Activated CD8-positive, alpha-beta memory T cell treated with anti-CD3 and anti-CD28 coated beads for 1 hour (primary cell): ENCODE data around the gene MBTPS1.

Experiments
- DNase-seq, 2 donors: peaks; one replicate each; pipeline ENCODE4 v3.0.0-alpha.2; 2020; ENCODE audit warnings: low read depth in 1 of 2; ENCODE audit errors: extremely low read depth in 1 of 2

The MBTPS1 gene

DNA sequence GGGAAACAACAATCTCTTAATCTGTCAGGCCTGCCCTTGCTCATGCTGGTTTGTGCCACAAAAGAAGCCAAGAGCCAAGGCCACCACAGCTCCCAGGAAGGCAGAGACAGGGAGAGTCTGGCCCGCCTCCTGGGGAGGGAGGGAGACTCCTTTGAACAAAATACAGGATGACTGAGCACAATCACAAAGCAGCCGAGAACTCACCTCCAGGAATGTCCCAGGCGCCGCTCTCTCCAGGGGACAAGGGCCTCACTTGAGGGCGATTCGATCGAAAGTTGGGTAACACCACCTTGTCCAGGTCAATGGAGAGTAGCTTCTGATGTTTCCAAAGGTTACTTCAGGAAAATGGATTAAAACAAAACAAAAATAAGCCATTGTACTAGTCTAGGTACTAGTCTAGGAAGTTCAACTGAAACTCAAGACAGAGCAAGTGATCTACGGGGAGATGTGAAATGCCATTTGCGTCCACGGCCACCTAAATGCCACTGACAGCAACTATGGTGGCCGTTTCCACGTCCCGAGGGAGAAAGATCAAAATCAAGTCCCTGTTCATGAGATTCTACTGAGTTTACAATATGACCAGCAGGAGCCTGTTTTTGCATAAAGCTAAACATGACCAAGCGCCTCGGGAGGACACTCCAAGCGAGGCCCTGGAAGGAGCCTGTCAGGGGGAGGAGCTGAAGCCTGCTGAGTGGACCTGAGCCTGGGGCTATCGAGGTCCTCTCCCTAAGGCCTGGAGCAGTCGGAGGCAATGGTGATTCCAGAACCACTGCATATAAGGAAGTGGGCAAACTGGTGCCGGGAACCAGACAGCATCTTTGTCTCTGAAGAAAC, 60.7 kb downstream of the MBTPS1 start:
- no peak for DNase-seq

DNA sequence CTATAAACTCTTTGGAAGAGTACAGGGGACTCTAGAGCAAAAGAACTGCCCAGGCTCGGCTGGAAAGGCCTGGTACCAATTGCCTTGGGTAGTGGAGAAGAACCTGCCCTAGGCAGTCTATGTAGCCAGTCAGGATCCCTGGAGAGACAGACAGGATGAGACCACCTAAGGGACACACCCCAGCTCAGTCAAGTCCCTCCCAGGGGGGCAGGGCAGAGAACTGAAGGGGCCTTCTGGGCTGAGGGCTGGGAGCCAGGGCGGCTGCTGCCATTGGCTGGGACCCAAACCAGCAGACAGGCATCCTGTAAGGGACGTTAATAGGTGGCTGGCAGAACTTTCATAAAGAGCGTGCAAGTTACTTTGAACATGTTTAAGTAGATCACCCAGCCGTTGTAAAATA, 61.4 kb downstream of the MBTPS1 start:
- DNase-seq = no peak

GRCh38 chr16:84054916-84055315, 61.8 kb downstream of the MBTPS1 start:
- DNase-seq = no peak

DNA sequence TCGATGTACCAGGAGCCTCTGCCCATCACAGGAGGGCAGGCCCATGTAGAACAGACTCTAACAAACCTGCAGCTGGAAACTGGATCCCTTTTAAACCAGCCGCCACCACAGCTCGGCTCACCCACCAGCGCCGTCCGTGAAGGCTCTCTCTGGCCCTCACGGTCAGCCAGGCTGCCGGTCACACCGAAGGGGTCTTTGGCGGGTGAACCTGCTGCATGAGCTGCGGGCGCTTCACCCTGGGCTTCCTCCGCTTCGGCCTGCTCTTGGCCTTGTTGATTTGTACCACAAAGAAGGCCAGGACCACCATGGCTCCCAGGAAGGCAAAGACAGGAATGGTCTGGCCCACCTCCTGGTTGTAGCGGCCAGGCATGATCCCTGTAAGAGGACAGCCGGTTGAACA, 62.5 kb downstream of the MBTPS1 start:
- DNase-seq = no peak

- DNase-seq = no peak
These were observed 63.5 kb downstream of the MBTPS1 start for GRCh38 chr16:84053237-84053636.

- no peak for DNase-seq
These were observed 64.6 kb downstream of the MBTPS1 start for GRCh38 chr16:84052071-84052622.

DNA sequence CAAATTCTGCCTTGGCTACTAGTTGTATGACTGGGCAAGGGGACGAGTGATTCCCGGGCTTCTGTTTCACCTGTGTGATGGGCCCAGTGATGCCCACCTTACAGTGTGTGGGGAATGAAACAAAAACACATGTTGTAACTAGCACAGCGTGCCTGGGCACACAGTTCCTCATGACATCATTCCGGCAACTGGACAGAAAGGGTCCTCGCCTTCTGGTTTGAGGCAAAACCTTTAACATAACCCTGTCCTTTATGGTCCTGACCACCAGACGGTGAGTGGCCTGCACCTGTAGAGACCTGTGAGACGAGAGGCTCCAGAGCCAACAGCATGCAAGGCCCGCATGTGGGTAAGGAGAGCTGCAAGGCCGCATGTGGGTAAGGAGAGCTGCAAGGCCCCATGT, 66.4 kb downstream of the MBTPS1 start:
- DNase-seq = no peak

DNA sequence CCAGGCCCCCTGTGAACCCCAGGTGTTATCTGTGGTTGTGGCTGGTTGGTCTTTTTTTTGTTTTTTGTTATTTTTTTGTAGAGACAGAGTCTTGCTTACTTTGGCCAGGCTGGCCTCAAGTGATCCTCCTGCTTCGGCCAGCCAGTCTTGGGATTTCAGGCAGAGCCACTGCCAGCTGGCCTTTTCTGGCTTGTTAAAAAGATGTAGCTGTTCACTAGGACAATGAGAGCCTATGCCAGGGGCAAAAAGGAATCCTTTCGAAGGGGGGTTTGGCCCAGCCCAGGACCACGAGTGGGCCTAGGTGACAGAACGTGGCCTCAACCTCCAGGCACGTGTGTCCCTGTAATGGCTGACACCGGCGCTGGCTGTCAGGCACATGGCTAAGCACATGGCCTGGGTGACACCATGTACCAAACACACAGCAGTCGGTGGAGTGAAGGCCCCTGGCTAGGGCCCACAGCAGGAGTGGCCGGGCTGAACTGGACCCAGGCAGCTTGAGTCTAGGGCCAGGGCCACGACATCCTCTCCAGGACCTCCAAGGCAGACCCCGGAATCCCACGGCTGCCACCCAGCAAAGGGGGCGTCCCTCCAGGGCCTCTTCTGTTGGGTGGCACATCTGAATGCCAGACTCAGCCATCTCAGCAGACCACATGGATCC, 67.2 kb downstream of the MBTPS1 start:
- DNase-seq = no peak

DNA sequence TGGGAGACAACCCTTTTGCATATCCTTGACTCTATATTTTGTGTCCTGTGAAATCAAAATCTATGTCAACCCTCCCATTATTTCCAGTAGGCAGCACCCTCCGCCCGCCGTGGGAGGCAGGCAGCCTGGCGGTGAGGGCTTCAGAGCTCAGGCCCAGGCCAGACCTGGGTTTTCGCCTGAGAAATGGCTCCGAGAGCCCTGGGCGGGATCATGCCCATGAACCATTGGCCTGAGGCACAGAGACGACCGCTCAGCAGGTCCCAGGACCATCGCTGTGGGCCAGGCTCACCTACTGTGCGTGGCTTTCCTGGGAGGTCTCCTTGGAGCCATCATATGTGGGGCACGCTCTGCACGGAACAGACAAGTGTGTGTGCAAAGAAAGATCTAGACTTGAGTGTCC, 67.9 kb downstream of the MBTPS1 start:
- no peak for DNase-seq

DNA sequence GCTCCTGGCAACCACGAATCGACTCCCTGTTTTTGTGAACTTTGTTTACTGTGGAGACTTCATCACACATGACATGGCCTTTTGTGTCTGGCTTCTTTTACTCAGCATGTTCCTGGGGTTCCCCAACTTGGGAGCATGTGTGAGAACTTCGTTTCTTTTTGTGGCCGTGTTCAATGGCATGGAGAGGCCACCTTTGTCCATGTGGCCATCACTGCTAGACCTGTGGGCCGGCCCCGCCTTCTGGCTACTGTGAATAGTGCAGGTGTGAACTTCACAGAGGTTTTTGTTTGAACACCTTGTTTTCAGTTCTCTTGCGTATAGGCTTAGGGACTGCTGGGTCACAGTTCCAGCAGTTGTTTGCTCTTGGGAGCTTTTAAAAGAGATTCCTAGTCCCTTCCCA, 68.5 kb downstream of the MBTPS1 start:
- no peak for DNase-seq

GRCh38 chr16:84047626-84048025, 69.1 kb downstream of the MBTPS1 start:
- no peak for DNase-seq

DNA sequence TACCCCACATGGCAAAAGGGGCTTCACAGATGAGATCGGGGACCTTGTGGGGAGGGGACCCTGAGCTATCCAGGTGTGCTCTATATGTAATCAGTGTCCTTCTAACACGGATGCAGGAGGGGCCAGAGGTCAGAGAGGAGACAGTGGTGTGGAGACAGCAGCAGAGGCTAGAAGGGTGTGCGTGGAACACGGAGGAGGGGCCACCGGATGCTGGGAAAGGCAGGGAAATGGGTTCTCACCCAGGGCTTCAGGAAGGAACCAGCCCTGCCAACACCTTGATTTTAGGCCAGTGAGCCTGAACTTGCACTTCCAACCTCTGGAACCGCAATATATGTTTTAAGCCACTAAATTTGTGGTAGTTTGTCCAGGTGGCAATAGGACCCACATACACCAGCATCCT, 69.5 kb downstream of the MBTPS1 start:
- DNase-seq = no peak

DNA sequence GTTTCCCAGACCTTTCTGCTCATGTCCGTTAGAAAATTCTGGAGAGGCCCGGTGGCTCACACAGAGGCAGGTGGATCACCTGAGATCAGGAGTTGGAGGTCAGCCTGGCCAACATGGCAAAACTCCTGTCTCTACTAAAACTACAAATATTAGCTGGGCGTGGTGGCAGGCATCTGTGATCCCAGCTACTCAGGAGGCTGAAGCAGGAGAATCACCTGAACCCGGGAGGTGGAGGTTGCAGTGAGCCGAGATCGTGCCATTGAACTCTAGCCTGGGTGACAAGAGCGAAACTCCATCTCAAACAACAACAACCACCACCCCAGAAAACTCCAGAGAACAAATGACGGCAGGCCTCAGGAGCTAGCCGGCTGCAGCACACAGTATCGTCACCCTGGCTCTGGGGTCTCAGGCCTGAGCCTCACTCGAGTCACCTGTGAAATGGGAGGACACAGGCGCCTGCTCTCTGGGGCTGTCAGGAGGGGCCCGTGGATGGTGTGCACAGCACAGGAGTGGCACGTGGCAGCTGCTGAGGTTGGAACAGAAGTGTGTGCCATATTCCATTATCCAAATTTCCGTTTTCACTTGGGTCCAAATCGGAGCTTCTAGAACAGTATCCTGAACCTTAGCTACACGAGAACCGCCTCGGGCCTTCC, 70.8 kb downstream of the MBTPS1 start:
- DNase-seq = no peak

DNA sequence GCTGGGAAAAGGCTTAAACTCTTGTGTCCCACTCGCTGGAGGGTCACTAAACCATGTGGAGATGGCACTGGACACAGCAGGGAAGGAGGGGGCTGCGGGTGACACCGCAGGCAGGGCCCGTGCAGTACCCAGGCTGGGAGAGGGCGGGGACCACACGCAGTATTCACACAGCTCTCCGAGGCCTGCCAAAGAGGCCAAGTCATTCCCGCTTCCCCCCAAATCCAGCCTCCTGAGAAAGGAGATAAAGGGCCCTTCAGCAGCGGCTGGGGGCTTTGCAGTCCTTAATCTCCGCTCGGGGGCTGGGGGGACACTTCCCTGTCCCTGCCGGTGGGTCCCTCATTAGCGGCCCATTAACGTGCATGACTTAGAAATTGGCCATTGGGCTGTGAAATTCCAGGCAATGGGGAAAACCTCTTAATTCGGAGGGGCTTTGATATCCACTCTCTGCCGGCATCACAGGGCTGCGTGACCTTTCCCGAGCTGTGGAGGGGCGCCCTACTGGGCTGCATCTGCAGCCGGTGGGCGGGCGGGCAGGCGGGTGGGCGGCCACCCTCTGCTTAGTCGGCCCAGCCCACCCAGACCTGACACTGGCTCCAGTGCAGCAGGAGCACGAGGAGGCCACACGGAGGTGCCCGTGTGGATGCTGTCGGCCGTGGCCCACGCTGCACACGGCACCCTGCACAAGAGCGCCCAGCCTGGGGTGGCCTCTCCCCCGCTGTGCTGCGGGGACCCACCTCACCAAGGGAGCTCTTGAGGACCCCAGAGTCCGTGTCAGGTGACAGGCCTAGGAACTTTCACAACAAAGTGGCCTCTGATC, 71.5 kb downstream of the MBTPS1 start:
- DNase-seq = no peak

DNA sequence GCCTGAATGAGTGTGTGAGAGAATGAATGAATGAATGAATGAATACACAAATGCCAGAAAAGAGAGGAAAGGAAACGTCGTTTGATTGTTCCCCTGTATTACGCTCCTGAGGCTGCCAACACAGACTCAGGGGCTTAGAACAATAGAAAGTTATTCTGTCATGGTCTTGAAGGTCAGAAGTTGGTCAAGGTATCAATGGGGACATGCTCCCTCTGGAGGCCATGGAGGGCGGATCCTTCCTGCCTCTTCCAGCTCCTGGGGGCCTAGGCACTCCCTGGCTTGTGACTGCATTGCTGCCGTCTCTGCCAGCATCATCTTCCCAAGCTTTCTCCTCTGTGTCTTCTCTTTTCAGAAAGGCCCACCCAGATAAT, 72.6 kb downstream of the MBTPS1 start:
- DNase-seq = no peak

GRCh38 chr16:84043486-84044117, 73.1 kb downstream of the MBTPS1 start:
- no peak for DNase-seq

- no peak for DNase-seq
These were observed 73.8 kb downstream of the MBTPS1 start for GRCh38 chr16:84042879-84043485.

- DNase-seq = no peak
These were observed 74.3 kb downstream of the MBTPS1 start, which contains the start of gene SLC38A8 for GRCh38 chr16:84042308-84042878. Gene SLC38A8, minus strand, starts transcription at chr16:84042795. Its CDS starts 638 bp downstream, at chr16:84042157.

DNA sequence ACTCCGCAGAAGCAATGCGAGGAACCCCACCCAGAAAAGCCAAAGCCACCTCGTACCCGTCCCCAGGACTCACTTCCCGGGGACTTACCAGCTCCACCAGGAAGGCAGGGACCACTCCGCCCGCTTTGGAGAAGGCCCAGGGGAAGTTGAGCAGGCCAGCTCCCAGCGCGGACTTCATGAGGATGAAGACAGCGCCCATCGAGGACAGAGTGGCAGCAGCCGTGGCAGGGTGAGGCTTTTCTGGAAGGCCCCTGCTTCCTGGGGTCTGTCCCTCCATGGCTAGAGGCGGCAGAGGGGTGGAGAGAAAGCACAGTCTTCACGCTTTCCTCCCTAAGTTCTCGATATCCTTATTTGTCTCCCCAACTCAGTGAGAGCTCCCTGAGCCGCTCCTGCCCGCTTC, 74.9 kb downstream of the MBTPS1 start:
- DNase-seq = no peak
